HG03060 (cell line): ENCODE results near the gene SH3BP2.

Experiments
- ATAC-seq: cut with Tn5 transposase; IDR thresholded peaks from one replicate; pipeline ENCODE4 v1.9.1; 2021; ENCODE audit warnings: low read depth, moderate number of reproducible peaks; ENCODE audit not compliant: unreplicated experiment

The SH3BP2 gene

DNA sequence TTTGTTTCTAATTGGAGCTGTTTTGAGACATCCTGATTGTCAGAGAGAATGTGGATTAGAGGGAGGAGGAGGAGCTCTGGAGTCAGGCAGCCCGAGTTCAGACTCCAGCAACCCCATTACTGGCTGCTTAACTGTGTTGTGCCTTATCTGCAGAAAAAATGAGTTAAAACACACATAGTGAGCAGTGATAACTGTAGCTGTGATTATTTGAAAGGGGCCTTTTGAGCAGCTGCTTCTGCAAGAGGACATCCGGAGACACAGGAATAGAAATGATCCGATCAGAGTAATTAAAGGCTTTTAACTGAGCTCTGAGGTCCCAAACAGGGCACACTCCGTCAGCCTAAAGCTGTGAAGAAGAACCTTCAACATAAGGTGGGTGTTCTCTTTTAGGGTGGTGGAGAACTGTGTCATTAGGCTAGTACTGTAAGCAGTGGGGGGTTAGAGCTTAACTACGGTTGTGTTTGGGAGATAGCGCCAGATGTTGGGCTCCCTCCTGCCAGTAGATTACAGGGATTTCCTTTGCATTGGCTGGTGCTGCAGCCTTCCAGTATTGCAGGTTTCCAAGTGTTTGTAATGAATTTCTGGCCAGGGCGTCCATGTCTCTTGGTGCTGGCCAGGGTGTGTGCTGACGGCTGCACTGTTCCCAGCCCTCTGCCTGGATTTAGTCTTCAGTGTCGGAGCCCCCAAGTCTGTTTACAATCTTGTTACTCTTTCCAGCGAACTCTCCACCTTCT, 75.0 kb downstream of the SH3BP2 start:
- no peak for ATAC-seq

DNA sequence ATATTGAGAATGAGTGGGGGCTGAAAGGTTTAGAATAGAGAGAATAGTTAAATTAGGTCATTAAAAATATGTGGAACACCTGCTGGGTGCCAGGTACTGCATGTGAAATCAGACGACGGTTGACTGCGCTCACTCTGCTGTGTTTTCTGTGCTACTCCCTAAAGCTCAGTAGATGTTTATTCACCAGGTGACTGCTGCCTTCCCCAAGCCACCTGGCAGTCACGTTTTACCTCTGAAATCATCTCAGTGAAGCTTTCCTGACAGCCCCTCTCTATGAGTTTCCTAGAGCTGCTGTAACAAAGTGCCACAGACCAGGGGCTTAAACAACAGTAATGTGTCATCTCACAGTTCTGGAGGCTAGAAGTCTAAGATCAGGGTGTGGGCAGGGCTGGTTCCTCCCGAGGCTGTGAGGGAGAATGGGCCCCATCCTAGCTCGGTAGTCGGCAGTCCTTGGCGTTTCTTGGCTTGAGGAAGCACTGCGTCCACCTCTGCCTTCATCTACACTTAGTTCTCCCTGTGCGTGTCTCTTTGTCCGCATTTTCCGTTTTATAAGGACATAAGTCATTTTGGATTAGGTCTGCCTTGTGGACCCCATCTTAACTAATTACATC, 76.1 kb downstream of the SH3BP2 start:
- no peak for ATAC-seq

DNA sequence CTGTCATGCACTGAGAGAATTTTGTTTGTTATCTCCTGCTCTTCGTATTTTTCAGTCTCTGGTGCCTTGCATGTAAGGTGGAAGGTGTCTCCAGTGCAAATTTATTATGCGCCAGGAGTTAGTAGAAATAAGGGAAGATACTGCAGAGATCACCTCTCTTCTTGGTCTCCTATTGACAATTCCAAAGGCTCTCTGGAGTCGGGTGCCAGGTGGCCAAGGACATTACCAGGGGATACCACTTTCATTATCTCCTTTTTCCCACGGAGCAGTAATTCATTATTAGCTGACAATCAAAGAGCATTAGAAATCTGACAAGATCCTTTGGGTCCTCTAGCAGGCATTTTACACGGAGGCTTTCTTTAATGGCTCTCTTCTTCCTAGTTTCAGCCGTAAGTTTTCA, 76.8 kb downstream of the SH3BP2 start:
- ATAC-seq, result no peak

DNA sequence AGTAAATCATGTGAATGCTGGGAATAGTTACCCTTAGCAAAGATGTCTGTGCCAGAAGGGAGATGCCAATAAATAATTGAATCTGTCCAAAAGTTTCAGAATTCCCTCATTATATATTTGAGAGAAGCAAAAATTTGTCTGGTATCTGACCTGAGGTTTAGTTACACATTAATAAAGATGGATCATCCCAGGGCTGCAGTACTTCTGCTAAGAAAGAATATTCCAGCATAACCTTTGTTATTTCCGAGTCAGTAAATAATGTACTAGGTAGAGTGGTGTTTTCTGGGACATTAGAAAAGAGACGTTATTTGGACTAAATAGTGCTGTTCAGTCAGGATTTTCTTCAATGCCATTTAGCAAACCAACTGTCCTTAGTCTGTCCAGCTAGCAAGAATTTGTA, 77.2 kb downstream of the SH3BP2 start:
- ATAC-seq, result no peak

DNA sequence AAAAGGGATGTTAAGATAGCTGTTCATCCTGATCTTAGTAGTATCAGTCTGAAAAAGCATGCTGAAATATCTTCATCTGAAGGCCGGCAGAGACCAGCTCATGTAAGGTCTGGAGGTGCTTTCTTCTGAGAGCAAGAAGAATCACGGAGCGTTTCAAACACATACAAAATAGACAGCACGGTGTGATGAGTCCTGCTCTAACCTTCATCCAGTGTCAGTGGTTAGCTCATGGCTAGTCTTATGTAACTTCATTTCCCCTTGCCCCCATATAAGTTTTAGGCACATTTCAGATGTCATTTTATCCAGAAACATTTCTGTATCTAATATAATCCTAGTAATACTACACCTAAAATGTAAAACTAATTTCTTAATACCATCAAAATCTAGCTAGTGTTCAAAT, 78.6 kb downstream of the SH3BP2 start:
- no peak for ATAC-seq

DNA sequence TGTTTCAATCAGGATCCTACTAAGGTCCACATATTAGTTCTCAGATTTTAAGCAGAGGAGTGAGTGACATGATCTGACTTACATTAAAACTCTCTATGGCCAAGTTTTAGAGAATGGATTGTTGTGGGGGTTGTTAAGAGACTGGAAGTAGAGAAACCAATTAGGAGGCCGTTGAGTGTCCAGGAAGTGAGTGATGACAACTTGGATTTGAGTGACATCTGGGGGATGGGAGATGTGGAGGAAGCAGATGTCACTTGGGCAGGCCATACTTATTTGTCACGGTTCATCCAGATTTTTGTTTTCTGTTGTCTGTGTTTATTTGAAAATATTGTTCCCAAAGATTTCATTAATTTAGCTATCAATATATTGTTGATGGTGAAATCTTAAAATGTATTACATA, 79.0 kb downstream of the SH3BP2 start:
- ATAC-seq, result no peak

DNA sequence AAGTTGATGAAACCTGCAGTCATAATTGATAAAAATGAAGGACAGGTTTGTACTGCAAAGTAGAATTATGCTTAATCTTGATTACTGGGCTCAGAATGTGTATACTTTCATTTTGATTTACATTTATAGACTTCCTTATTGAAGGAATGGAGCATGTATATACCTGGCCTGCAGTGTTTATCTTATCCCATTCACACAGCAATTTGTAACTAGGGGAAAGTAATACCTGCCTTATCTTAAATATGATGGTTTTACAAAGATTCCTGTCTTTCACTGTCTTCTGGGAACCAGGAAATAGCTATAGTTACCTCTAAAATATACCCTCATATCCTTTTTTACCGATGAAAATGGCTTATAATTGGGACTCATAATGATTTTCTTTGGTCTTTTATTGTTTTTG, 80.4 kb downstream of the SH3BP2 start:
- no peak for ATAC-seq

DNA sequence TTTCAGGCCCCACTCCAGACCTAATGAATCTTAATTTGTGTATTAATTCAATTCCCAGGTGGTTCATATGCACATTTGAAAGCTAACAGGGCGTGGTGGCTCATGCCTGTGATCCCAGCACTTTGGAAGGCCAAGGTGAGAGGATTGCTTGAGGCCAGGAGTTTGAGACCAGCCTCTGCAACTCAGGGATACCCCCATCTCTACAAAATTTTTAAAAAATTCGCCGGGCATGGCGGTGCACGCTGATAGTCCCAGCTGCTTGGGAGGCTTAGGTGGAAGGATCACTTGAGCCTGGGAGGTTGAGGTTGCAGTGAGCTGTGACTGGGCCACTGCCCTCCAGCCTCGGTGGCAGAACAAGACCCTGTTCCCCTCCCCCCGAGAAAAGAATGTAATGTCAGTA, 82.0 kb downstream of the SH3BP2 start:
- ATAC-seq, result no peak

DNA sequence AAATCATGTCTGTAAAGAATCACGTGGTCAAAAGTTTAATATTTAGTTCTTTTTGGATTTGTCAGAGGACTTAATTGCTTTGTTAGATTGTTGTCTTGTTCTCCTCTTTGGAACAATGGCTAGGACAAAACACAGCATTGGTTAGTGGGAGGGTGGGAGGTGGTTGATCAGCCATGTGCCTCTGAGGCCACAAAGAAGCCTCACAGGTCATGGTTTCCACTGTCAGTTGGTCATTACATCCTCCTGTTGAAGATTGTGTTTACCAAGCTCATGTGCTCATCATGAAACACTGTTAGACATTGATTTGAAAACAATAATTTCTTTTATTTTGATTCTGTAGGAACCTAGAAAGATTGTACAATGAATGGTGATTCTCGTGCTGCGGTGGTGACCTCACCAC, 82.7 kb downstream of the SH3BP2 start:
- ATAC-seq, result no peak

DNA sequence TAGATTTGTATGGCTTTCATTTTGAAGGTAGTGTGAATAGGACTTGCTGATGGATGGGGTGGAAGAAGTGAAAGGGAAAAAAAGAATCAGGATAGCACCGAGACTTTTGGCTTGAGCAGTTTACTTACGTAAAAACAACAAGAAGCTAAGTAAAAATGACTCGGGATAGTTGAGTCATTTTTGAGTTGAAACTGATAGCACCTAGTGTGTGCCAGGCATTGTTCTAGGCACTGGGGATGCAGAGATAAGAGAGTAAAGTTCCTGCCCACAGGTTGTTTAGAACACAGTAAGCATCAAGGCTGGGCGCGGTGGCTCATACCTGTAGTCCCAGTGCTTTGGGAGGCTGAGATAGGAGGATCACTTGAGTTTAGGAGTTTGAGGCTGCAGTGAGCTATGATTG, 85.5 kb downstream of the SH3BP2 start:
- no peak for ATAC-seq

DNA sequence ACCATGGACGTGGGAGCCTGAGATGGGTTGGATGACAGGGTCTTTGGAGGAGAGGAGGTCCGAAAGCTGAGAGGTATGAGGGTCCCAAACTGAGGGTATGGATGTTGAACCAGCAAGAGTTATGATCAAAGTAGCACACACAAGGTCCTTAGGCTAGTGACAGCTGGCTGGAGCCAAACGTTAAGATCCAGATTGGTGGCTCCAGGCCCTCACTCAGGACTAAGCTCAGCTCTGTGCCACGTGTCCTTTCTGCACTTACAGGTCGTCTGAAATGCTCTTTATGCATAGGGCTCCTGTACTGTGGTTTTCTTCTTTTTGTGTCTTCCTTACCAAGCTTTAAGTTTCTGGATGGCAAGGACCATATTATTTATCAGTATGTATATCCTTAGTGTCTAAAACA, 86.1 kb downstream of the SH3BP2 start:
- ATAC-seq, result no peak

DNA sequence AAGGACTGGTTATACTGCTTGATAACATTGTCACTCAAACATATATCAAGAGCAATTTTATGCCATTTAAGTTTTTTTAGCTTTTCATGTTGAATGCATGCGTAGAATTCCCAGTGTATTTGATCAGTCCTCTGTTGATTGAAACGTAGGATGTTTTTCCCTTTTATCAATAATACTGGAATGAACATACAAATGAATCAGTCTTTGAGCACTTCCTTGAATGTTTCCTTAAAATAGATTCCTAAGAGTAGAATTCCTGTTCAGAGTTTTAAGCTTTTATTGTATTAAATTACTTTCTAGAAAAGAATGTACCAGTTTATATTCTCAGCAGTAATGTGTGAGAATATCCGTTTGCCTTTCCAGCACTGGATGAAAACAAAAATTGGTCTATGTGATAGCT, 88.5 kb downstream of the SH3BP2 start:
- ATAC-seq, result no peak

DNA sequence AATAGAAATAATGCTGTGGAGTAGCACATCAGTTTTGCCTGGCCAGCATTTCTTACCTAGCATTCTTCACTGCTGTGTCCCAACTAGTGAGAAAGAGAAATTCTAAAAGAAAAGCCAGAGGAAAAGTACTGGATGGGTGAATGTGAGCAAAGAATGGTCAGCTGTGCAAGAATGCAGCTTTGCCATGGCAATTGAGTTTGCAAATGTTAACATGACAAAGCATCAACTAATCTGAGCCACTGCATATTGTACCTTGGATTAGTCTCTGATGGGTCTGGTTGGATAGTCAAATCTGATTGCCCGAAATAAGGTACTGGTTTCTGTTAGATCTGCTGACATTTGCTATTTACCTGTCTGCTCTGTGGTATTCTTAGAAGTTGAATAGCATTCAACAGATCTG, 89.5 kb downstream of the SH3BP2 start:
- no peak for ATAC-seq

DNA sequence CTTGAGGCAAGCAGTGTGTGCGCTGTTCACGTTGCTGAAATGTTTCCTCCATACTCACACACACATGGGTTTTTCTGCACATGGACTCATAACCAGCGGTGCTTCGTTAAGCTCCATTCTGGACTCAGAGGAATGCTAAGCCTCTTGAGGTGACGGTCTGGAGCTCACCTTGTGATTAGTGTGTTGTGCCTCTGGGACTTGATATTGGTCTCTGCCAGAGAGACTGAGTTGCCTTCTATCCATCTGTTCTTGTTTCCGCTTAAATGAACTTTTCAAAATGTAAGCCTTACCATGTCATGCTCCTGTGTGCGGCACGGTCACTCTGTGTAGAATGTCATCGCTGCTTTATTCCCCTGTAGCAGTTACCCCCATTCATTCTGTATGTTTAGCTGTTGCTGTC, 93.3 kb downstream of the SH3BP2 start:
- no peak for ATAC-seq

DNA sequence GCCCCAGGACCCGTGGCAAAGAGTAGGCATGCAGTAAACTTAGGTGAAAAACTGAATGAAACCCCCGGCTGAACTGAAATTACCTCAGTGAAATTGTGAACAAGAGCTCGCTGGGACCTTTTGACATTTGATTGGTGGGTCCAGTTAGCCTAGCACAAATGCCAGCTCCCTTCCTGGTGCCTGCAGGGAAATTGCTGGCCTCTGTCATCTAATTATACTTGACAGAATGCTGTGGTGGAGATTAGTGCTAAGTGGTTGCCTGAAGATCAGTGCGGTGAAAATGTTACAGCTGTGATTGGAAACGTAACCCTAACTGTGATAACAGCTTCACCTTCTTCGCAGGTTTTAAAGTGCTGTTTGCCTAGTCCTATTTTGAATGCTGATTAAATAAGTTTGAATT, 93.7 kb downstream of the SH3BP2 start:
- ATAC-seq, result no peak

DNA sequence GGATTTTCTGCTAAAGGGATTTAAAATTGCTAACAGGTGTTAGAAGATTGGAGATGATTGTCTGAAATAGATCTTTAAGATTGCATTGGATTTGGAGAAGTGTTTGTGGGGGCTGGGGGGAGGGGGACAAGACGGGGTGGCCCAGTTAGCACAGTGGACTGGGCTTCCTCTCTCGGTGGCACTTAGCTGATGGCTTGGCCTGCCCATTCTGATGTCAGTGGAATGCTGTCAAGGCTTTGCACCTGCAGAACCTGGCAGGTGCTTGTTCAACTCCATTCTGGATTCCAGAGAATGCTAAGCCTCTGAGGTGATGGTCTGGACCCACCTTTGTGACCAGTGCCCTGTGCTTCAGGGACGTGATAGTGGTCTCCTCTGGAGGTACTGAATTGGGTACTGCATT, 94.5 kb downstream of the SH3BP2 start:
- no peak for ATAC-seq

DNA sequence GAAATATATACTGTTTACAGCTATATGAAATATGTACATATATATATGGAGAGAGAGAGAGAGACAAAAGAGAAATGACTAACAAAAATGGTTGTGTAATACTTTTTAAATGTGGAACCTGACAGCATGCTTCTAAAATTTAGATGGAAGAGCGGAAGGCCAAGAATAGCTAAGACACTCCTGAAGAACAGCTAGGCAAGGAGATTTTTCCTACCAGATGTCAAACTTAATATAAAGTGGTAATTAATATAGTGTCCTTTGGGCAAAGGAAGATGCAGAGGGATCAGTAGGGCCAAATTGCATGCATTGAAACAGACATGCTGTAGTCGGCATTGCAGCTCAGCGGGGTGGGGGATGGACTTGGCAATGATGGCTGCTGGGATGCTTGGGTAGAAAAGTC, 96.0 kb downstream of the SH3BP2 start:
- no peak for ATAC-seq
